Endodermal cell (in vitro differentiated cells): ENCODE measurements around the gene WASHC2A. TPM values are rescaled to one million over a fixed set of nuclear protein-coding genes. Genes with fewer than 3 reads are reported as not detected.
"Not testable (repeated sequence)": the region's sequence is repeated elsewhere in the genome, so short reads cannot be mapped to it uniquely, and the experiment has no call there.

ENCODE experiments used
- DNase-seq: peaks from one replicate; pipeline ENCODE4 v3.0.0-alpha.2; 2017
- H3K27ac ChIP-seq: 2 replicates; pipeline ENCODE4 v1.5.1; 2013; ENCODE audit warnings: mild to moderate bottlenecking, low read depth, low read length, moderate library complexity
- H3K27me3 ChIP-seq: 2 replicates; pipeline ENCODE4 v1.6.1; 2013; ENCODE audit warnings: mild to moderate bottlenecking, low read length, moderate library complexity; ENCODE audit not compliant: insufficient read depth, control insufficient read depth, poor library complexity, severe bottlenecking
- H3K36me3 ChIP-seq: 2 replicates; pipeline ENCODE4 v1.7.0; 2013; ENCODE audit warnings: mild to moderate bottlenecking, low read length, moderate library complexity; ENCODE audit not compliant: control insufficient read depth, insufficient read depth
- H3K4me1 ChIP-seq: one replicate; pipeline ENCODE4 v1.7.0; 2013; ENCODE audit warnings: low read length; ENCODE audit not compliant: control insufficient read depth, insufficient read depth
- H3K4me3 ChIP-seq: 2 replicates; pipeline ENCODE4 v1.5.1; 2013; ENCODE audit warnings: mild to moderate bottlenecking, low read length, moderate library complexity
- H3K9ac ChIP-seq: 2 replicates; pipeline ENCODE4 v1.6.1; 2013; ENCODE audit warnings: mild to moderate bottlenecking, low read length, moderate library complexity; ENCODE audit not compliant: poor library complexity, severe bottlenecking; ENCODE audit errors: extremely low read depth
- H3K9me3 ChIP-seq: 2 replicates; pipeline ENCODE4 v1.6.1; 2013; ENCODE audit warnings: mild to moderate bottlenecking, low read length, moderate library complexity; ENCODE audit not compliant: control insufficient read depth
- H3K27ac Mint-ChIP-seq: 2 replicates; pipeline ENCODE4 v1.8.0; 2020; ENCODE audit warnings: mixed read lengths
- H3K27me3 Mint-ChIP-seq: 2 replicates; pipeline ENCODE4 v1.8.0; 2021; ENCODE audit warnings: mild to moderate bottlenecking, mixed read lengths; ENCODE audit not compliant: insufficient read depth
- H3K36me3 Mint-ChIP-seq: 2 replicates; pipeline ENCODE4 v1.8.0; 2020; ENCODE audit warnings: low read depth, mixed read lengths
- H3K4me1 Mint-ChIP-seq: 2 replicates; pipeline ENCODE4 v1.8.0; 2020; ENCODE audit warnings: mixed read lengths
- H3K4me3 Mint-ChIP-seq: 2 replicates; pipeline ENCODE4 v1.8.0; 2020; ENCODE audit warnings: mild to moderate bottlenecking, moderate library complexity, mixed read lengths
- H3K9me3 Mint-ChIP-seq: 2 replicates; pipeline ENCODE4 v1.8.0; 2020; ENCODE audit warnings: mild to moderate bottlenecking, mixed read lengths
- CTCF ChIP-seq: fragments of 200-600 bp; sonication (generic); conservative IDR thresholded peaks from 2 replicates; pipeline ENCODE4 v1.5.0; 2021; ENCODE audit warnings: antibody characterized with exemption, mild to moderate bottlenecking
- WGBS, 2 experiments: methylation state at CpG; one replicate each; pipeline versions ENCODE4 v1.1.5 to v1.1.7; 2013; ENCODE audit warnings: missing lambda C conversion rate in 2 of 2, mixed read lengths in 1 of 2; ENCODE audit not compliant: insufficient coverage in 1 of 2, insufficient read length in 1 of 2; 5-methylcytosine and 5-hydroxymethylcytosine counted together
- total RNA-seq, 2 donors: library from RNA; stranded (reverse); fragmentation: NEBNext Ultra II Directional in 1 of 2; extraction: Animal tissue kit (Norgen Biotek cat#: 25700) in 1 of 2; gene quantifications; 2 replicates in 1 of 2; 3 replicates in 1 of 2; pipeline ENCODE4 v1.2.1, GENCODE V29; 2021

WASHC2A gene
- total RNA-seq, 2 donors from 2014 or later, result 35.4 to 49.9 TPM

- Mint-ChIP-seq H3K4me3 (no peak overlapping the region), H3K27me3 (peaks cover 3% of the 10 kb centered on the region), H3K4me1 (no peaks in the 10 kb centered on the region), H3K27ac (no peak overlapping the region), H3K9me3 (no peaks in the 10 kb centered on the region), H3K36me3 (no peaks in the 10 kb centered on the region)
- Histone ChIP-seq H3K9ac (no peak overlapping the region), H3K27ac (no peak overlapping the region), H3K27me3 (no peaks in the 10 kb centered on the region), H3K36me3 (no peaks in the 10 kb centered on the region), H3K4me3 (no peak overlapping the region), H3K9me3 (no peaks in the 10 kb centered on the region), H3K4me1 (no peaks in the 10 kb centered on the region)
- 83 to 91% methylated on average over 1 to 3 of the region's 3 CpGs for WGBS, 2 experiments
- no peak for DNase-seq
- no peak for TF ChIP-seq CTCF
Observed at GRCh38 chr10:50021646-50022045, 46.1 kb upstream of the WASHC2A start.

- H3K9ac ChIP-seq, H3K9me3 ChIP-seq, H3K27me3 Mint-ChIP-seq, H3K4me1 ChIP-seq, H3K27ac ChIP-seq, H3K36me3 ChIP-seq, H3K4me3 ChIP-seq, H3K9me3 Mint-ChIP-seq, H3K27ac Mint-ChIP-seq, H3K27me3 ChIP-seq, H3K4me1 Mint-ChIP-seq, H3K36me3 Mint-ChIP-seq, DNase-seq, H3K4me3 Mint-ChIP-seq: not testable (repeated sequence)
- WGBS, 2 experiments, result 86 to 93% methylated on average over 7 to 27 of the region's 37 CpGs
Observed at GRCh38 chr10:50024716-50025383, 42.9 kb upstream of the WASHC2A start.

- peaks cover 5% of the 10 kb centered on the region for H3K27me3 Mint-ChIP-seq
- no peaks in the 10 kb centered on the region for H3K9me3 Mint-ChIP-seq
- H3K27ac ChIP-seq, result no peak overlapping the region
- no peak overlapping the region for H3K27ac Mint-ChIP-seq
- no peaks in the 10 kb centered on the region for H3K4me1 ChIP-seq
- no peak overlapping the region for H3K9ac ChIP-seq
- no peak overlapping the region for H3K4me3 ChIP-seq
- 91 to 92% methylated on average over 12 to 14 of the region's 14 CpGs for WGBS, 2 experiments
- H3K4me1 Mint-ChIP-seq, result no peaks in the 10 kb centered on the region
- H3K4me3 Mint-ChIP-seq, result no peak overlapping the region
- DNase-seq, result no peak
- H3K9me3 ChIP-seq, result no peaks in the 10 kb centered on the region
- no peaks in the 10 kb centered on the region for H3K36me3 ChIP-seq
- no peaks in the 10 kb centered on the region for H3K27me3 ChIP-seq
- TF ChIP-seq CTCF, result no peak
- H3K36me3 Mint-ChIP-seq, result no peaks in the 10 kb centered on the region
Observed at GRCh38 chr10:50025627-50026026, 42.1 kb upstream of the WASHC2A start.

- Mint-ChIP-seq H3K4me3 (no peak overlapping the region), H3K9me3 (no peaks in the 10 kb centered on the region), H3K4me1 (no peaks in the 10 kb centered on the region), H3K27ac (no peak overlapping the region), H3K27me3 (peaks cover 5% of the 10 kb centered on the region), H3K36me3 (no peaks in the 10 kb centered on the region)
- 91% methylated on average over 12 to 13 of the region's 13 CpGs for WGBS, 2 experiments
- no peak for TF ChIP-seq CTCF
- no peak for DNase-seq
- no peak overlapping the region for H3K9ac ChIP-seq
- no peaks in the 10 kb centered on the region for H3K36me3 ChIP-seq
- no peaks in the 10 kb centered on the region for H3K9me3 ChIP-seq
- H3K27ac ChIP-seq, result no peak overlapping the region
- H3K27me3 ChIP-seq, result no peaks in the 10 kb centered on the region
- H3K4me3 ChIP-seq, result no peak overlapping the region
- no peaks in the 10 kb centered on the region for H3K4me1 ChIP-seq
Observed at GRCh38 chr10:50027195-50027594, 40.6 kb upstream of the WASHC2A start.
